Measurements from ENCODE around the gene UNK. TPM values are rescaled to one million over a fixed set of nuclear protein-coding genes. Genes with fewer than 3 reads are reported as not detected.

The UNK gene
- total and polyA plus RNA-seq, 2 of the 13 experiments (the other 11 are each of a cell fraction or from before 2014, with no cell fraction given), result 31.6 to 33.0 TPM

GRCh38 chr17:75874323-75875181, 89.9 kb downstream of the UNK start (continued):
- no peak for TF ChIP-seq SKIL (CRISPR knock-in tag; IDR thresholded peaks at IDR 0.05; ENCODE audit: borderline replicate concordance)
- TF ChIP-seq AGO1 (IDR thresholded peaks at IDR 0.05; ENCODE audit: low read depth, low read length, poor library complexity, severe bottlenecking), result peak; percentile 96
- TF ChIP-seq PRDM15 (CRISPR knock-in tag; IDR thresholded peaks at IDR 0.05), result no peak
- TF ChIP-seq HNRNPK (IDR thresholded peaks at IDR 0.05; ENCODE audit: low read depth, low read length, poor library complexity, severe bottlenecking), result peak; percentile 5
- TF ChIP-seq ZNF83 (CRISPR knock-in tag; IDR thresholded peaks at IDR 0.05; ENCODE audit: borderline replicate concordance), result no peak
- no peak for TF ChIP-seq SYNCRIP (IDR thresholded peaks at IDR 0.05; ENCODE audit: insufficient read depth, low read depth, low read length)
- no peak for TF ChIP-seq JARID2 (CRISPR knock-in tag; IDR thresholded peaks at IDR 0.05; ENCODE audit: insufficient replicate concordance)
- no peak for TF ChIP-seq XRCC5 (optimal IDR thresholded peaks at IDR 0.05; ENCODE audit: low read length)
- TF ChIP-seq HNRNPL (IDR thresholded peaks at IDR 0.05; ENCODE audit: low read depth, low read length), result 0 out of 2 replicates have a peak, but pooled peaks have one; percentile 33
- TF ChIP-seq, protein P1, sequence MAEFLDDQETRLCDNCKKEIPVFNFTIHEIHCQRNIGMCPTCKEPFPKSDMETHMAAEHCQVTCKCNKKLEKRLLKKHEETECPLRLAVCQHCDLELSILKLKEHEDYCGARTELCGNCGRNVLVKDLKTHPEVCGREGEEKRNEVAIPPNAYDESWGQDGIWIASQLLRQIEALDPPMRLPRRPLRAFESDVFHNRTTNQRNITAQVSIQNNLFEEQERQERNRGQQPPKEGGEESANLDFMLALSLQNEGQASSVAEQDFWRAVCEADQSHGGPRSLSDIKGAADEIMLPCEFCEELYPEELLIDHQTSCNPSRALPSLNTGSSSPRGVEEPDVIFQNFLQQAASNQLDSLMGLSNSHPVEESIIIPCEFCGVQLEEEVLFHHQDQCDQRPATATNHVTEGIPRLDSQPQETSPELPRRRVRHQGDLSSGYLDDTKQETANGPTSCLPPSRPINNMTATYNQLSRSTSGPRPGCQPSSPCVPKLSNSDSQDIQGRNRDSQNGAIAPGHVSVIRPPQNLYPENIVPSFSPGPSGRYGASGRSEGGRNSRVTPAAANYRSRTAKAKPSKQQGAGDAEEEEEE (CRISPR knock-in tag; IDR thresholded peaks at IDR 0.05; ENCODE audit: borderline replicate concordance), result no peak
- no peak for TF ChIP-seq MXI1 (IDR thresholded peaks at IDR 0.05; ENCODE audit: borderline replicate concordance, low read depth, low read length)
- no peak for TF ChIP-seq ZNF232 (CRISPR knock-in tag; IDR thresholded peaks at IDR 0.05; ENCODE audit: borderline replicate concordance)
- TF ChIP-seq FOXO4 (CRISPR knock-in tag; conservative IDR thresholded peaks at IDR 0.05), result no peak
- 0 out of 2 replicates have a peak, but pooled peaks have one; percentile 23 for TF ChIP-seq ZNF589 (CRISPR knock-in tag; conservative IDR thresholded peaks at IDR 0.05)
- TF ChIP-seq ZNF710 (CRISPR knock-in tag; IDR thresholded peaks at IDR 0.05; ENCODE audit: borderline replicate concordance), result no peak
- no peak for TF ChIP-seq SATB2 (CRISPR knock-in tag; IDR thresholded peaks at IDR 0.05)

Measured in HepG2 (cell line).